GM12878 (cell line): ENCODE results near the gene NUAK2. TPM values are rescaled to one million over a fixed set of nuclear protein-coding genes. Genes with fewer than 3 reads are reported as not detected.

Source experiments
- CHD4 ChIP-seq: fragments of 200-600 bp; sonication (generic); IDR thresholded peaks from 2 replicates; pipeline ENCODE4 v1.6.1; 2016; ENCODE audit warnings: mild to moderate bottlenecking
- JUNB ChIP-seq: IDR thresholded peaks from 2 replicates; pipeline ENCODE4 v1.6.1; 2016; ENCODE audit warnings: antibody characterized with exemption, mild to moderate bottlenecking
- MLLT1 ChIP-seq: fragments of 450-650 bp; IDR thresholded peaks from 2 replicates; pipeline ENCODE4 v1.6.1; 2016; ENCODE audit warnings: mild to moderate bottlenecking
- NFXL1 ChIP-seq: fragments of 450-650 bp; IDR thresholded peaks from 2 replicates; pipeline ENCODE4 v1.6.1; 2017; ENCODE audit warnings: antibody characterized with exemption, mild to moderate bottlenecking, borderline replicate concordance
- RAD51 ChIP-seq: fragments of 450-650 bp; IDR thresholded peaks from 2 replicates; pipeline ENCODE4 v1.6.1; 2016; ENCODE audit warnings: moderate library complexity, mild to moderate bottlenecking, inconsistent platforms
- SKIL ChIP-seq: fragments of 450-650 bp; IDR thresholded peaks from 2 replicates; pipeline ENCODE4 v1.6.1; 2017; ENCODE audit warnings: mild to moderate bottlenecking, low read depth, inconsistent platforms; ENCODE audit not compliant: poor library complexity, severe bottlenecking
- SRF ChIP-seq, 2 experiments: IDR thresholded peaks; 2 replicates each; pipeline ENCODE4 v1.6.1; 2011; ENCODE audit warnings: low read depth in 2 of 2, low read length in 2 of 2, mild to moderate bottlenecking in 1 of 2, moderate library complexity in 1 of 2
- polyA plus RNA-seq, 11 experiments: library from polyadenylated mRNA; depleted of rRNA in 4 of 11; unstranded in 6 of 11; stranded (reverse) in 5 of 11; fragments of >200 nt; fragmentation: Nextera tagmentation in 4 of 11; fragmentation: Illumina TruSeq in 1 of 11; extraction: Ambion mirVana in 4 of 11; extraction: Trizol in 1 of 11; gene quantifications; 1 replicate in 1 of 11; 2 replicates in 10 of 11; pipeline versions ENCODE4 v1.2.1 to v1.2.3, GENCODE V29; 2011 to 2016; ENCODE audit warnings: inconsistent platforms in 2 of 11, missing spikeins in 2 of 11, low read depth in 1 of 11
- total RNA-seq, 4 experiments: library from RNA; depleted of rRNA in 3 of 4; stranded (reverse); fragments of >200 nt in 3 of 4; fragmentation: Illumina TruSeq in 1 of 4; extraction: Trizol in 1 of 4; gene quantifications; 2 replicates each; pipeline versions ENCODE4 v1.2.1 to v1.2.3, GENCODE V29; 2013 to 2021

The NUAK2 gene
- total and polyA plus RNA-seq, 10 of the 15 experiments (the other 5 are each of a cell fraction or from before 2014, with no cell fraction given) = 0.27 to 3.0 (median 1.2) TPM

DNA sequence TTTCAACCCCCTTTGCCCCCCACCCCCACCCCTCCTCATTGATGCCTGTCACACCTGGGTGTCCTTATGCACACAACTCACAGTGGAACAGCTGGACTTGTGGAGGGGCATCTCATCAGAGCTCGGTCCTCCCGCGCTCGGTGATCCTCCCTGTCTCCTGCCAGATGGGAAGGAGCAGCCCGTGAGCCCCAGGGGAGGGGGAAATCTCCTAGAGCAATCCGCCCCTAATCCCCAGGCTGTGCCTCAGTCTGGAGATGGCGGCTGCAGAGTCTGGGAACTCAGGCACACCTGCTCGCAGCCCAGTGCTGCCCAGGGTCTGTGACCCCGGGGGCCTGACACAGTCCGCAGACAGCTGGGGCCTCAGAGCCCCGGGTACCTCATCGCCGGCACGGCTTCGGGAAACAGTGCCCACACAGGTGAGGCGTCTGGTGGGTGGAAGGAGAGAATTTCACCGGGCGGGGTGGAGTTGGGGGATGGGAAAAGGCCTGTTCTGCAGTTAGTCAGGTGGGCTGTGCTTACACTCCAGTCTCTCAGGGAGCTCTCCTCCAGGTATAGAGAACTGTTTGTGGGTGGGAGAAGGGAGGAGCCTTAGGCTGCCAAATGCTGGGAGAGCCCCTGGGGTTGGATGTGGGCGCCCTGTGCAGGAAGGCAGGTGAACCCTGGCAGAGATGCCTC lies 64.5 kb downstream of the NUAK2 start (continued):
- TF ChIP-seq RAD51 (no peak), MLLT1 (no peak), SKIL (no peak), NFXL1 (no peak), JUNB (no peak), CHD4 (no peak), SRF (IDR thresholded peaks at IDR 0.05; ENCODE audit: low read depth in 2 of 2, low read length in 2 of 2) (no peak)
